Esophagus muscularis mucosa (tissue), 4 donors: Measurements from ENCODE around the gene GPM6B. TPM values are rescaled to one million over a fixed set of nuclear protein-coding genes. Genes with fewer than 3 reads are reported as not detected.

Experiments used
- DNase-seq: peaks from one replicate; pipeline ENCODE4 v3.0.0-alpha.2; 2017; ENCODE audit errors: extremely low spot score
- H3K27ac ChIP-seq, 4 donors: fragments of 200-600 bp; sonication (generic); replicated peaks in 1 of 4; 1 replicate in 3 of 4; 2 replicates in 1 of 4; pipeline ENCODE4 v1.5.1; 2016 to 2019; ENCODE audit warnings: mild to moderate bottlenecking in 1 of 4
- H3K27me3 ChIP-seq, 4 donors: fragments of 200-600 bp; sonication (generic); one replicate each; pipeline versions ENCODE4 v1.5.1 to v1.6.0; 2016 to 2019
- H3K36me3 ChIP-seq, 4 donors: fragments of 200-600 bp; sonication (generic); one replicate each; pipeline ENCODE4 v1.5.1; 2016 to 2019
- H3K4me1 ChIP-seq, 4 donors: fragments of 200-600 bp; sonication (generic); one replicate each; pipeline ENCODE4 v1.5.1; 2016 to 2019
- H3K4me3 ChIP-seq, 4 donors: fragments of 200-600 bp; sonication (generic); 1 replicate in 2 of 4; 2 replicates in 2 of 4; pipeline ENCODE4 v1.5.1; 2016 to 2019; ENCODE audit warnings: mild to moderate bottlenecking in 4 of 4, moderate library complexity in 1 of 4
- H3K9me3 ChIP-seq, 4 donors: fragments of 200-600 bp; sonication (generic); 1 replicate in 3 of 4; 2 replicates in 1 of 4; pipeline ENCODE4 v1.5.1; 2016 to 2019
- EP300 ChIP-seq: sonication (generic); formaldehyde crosslinking; IDR thresholded peaks from one replicate; pipeline ENCODE4 v1.6.1; 2017; ENCODE audit warnings: antibody characterized with exemption
- POLR2A ChIP-seq: fragments of 450-650 bp; IDR thresholded peaks from one replicate; pipeline ENCODE4 v1.6.1; 2017; ENCODE audit warnings: antibody characterized with exemption, moderate library complexity, mild to moderate bottlenecking, low read depth
- POLR2AphosphoS5 ChIP-seq, 2 donors: sonication (generic); formaldehyde crosslinking; IDR thresholded peaks; one replicate each; pipeline ENCODE4 v1.6.1; 2017; ENCODE audit warnings: antibody characterized with exemption in 2 of 2
- WGBS: methylation state at CpG from one replicate; pipeline ENCODE4 v1.1.5; 2018; 5-methylcytosine and 5-hydroxymethylcytosine counted together
- intact Hi-C: fragments of 100-400 bp; cut with DNase I; formaldehyde crosslinking; loops from one replicate; pipeline ENCODE4 v1.15.1; 2023
- total RNA-seq, 4 donors: library from RNA; depleted of rRNA; stranded (reverse); fragments of >200 nt; gene quantifications; one replicate each; pipeline versions ENCODE4 v1.1.0 to v1.2.1, GENCODE V29; 2016
- TF ChIP-seq, protein P1 (sequence below), 3 experiments: fragments of 200-600 bp in 2 of 3; fragments of 450-650 bp in 1 of 3; sonication (generic) in 2 of 3; IDR thresholded peaks; one replicate each; pipeline ENCODE4 v1.5.1; 2017 to 2019; ENCODE audit warnings: antibody characterized with exemption in 3 of 3, mild to moderate bottlenecking in 2 of 3, moderate library complexity in 1 of 3

GPM6B gene
- total RNA-seq, 4 donors from 2014 or later: 33.2 to 57.2 (median 45.2) TPM

DNA sequence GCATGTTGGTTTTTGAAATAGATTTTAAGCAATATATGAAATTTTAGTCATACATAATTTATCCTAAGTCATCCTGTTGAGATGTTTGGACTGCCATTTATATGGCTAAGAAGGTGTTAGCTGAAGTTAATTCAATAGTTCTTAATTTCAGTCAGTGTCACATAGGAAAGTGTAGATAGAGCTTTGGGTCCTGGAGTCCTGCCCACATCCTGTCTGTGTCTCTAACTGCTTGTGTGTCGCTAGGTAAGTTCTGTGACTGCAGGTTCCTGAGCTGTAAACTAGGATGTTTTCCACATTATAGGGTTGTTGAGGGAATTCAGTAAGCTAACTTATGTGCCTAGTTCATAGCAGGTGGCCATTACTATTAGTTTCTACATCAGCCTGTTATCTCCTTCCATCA, 61.6 kb downstream of the GPM6B start:
- WGBS: 100% methylated on average over 1 of the region's 1 CpG
- H3K4me1 ChIP-seq: peaks cover 0 to under 1% (median 0%) of the 10 kb centered on the region in 4 donors
- DNase-seq: no peak
- no peaks in the 10 kb centered on the region for H3K27me3 ChIP-seq
- intact Hi-C loops: no loop called here
- no peak overlapping the region for H3K4me3 ChIP-seq
- H3K36me3 ChIP-seq: peaks cover 0 to 51% (median 33%) of the 10 kb centered on the region in 4 donors
- H3K27ac ChIP-seq: no peak overlapping the region
- no peaks in the 10 kb centered on the region for H3K9me3 ChIP-seq
- TF ChIP-seq, protein P1, sequence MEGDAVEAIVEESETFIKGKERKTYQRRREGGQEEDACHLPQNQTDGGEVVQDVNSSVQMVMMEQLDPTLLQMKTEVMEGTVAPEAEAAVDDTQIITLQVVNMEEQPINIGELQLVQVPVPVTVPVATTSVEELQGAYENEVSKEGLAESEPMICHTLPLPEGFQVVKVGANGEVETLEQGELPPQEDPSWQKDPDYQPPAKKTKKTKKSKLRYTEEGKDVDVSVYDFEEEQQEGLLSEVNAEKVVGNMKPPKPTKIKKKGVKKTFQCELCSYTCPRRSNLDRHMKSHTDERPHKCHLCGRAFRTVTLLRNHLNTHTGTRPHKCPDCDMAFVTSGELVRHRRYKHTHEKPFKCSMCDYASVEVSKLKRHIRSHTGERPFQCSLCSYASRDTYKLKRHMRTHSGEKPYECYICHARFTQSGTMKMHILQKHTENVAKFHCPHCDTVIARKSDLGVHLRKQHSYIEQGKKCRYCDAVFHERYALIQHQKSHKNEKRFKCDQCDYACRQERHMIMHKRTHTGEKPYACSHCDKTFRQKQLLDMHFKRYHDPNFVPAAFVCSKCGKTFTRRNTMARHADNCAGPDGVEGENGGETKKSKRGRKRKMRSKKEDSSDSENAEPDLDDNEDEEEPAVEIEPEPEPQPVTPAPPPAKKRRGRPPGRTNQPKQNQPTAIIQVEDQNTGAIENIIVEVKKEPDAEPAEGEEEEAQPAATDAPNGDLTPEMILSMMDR (IDR thresholded peaks at IDR 0.05): no peak
- TF ChIP-seq POLR2A (no peak), EP300 (no peak), POLR2AphosphoS5 (IDR thresholded peaks at IDR 0.05) (no peak)

DNA sequence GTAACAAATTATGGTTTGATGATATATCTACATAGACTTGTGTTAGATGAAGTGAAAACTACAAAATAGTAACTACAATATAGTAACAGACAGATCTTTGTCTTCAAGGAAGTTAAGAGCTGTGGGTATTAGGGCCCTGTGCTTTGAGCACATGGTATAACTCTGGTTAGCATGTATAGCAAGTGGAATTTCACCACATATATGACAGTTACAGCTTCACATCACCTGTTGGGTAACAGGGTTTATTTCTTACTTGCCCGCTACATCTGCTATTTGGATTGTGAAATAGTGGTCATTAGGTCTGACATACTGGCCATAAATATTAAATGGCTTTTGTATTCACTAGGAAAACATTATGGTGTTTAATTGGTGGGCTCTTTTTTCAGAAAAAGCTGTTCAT, 62.1 kb downstream of the GPM6B start:
- no peak for TF ChIP-seq POLR2AphosphoS5 (IDR thresholded peaks at IDR 0.05)
- WGBS: 83% methylated on average over 1 of the region's 1 CpG
- no peak overlapping the region for H3K4me3 ChIP-seq
- H3K27me3 ChIP-seq: no peaks in the 10 kb centered on the region
- H3K27ac ChIP-seq: no peak overlapping the region
- no peak for DNase-seq
- peaks cover 0 to 47% (median 32%) of the 10 kb centered on the region in 4 donors for H3K36me3 ChIP-seq
- intact Hi-C loops: no loop called here
- H3K9me3 ChIP-seq: no peaks in the 10 kb centered on the region
- no peaks in the 10 kb centered on the region for H3K4me1 ChIP-seq

DNA sequence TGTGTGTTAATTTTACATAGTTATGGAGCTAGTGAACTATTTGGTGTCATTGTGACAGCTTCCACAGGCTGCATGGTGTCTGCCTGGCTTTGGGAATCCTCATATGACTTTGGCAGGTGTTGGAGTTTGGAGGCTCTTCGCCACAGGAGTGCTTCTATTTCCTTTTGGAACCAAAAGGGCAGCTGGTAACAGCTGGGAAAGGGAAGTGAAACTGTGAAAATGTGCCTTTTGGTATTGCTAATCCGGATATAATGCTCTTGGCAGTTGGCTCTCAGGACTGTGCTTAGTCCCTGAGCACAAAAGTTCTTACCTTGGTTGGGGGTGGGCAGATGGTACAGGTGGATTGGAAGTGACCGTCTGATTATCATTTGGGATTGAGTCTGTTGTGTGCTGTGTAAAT, 64.2 kb downstream of the GPM6B start:
- TF ChIP-seq POLR2AphosphoS5 (IDR thresholded peaks at IDR 0.05): no peak
- TF ChIP-seq, protein P1 (IDR thresholded peaks at IDR 0.05): no peak
- no peak for TF ChIP-seq EP300
- no peak for TF ChIP-seq POLR2A
- H3K4me1 ChIP-seq: peaks cover 0 to 6% (median 0%) of the 10 kb centered on the region in 4 donors
- no peaks in the 10 kb centered on the region for H3K27me3 ChIP-seq
- intact Hi-C loops: no loop called here
- peaks cover 0 to 37% (median 26%) of the 10 kb centered on the region in 4 donors for H3K36me3 ChIP-seq
- no peak overlapping the region for H3K27ac ChIP-seq
- no peak for DNase-seq
- H3K4me3 ChIP-seq: no peak overlapping the region
- no peaks in the 10 kb centered on the region for H3K9me3 ChIP-seq
- 67% methylated on average over 3 of the region's 3 CpGs for WGBS

DNA sequence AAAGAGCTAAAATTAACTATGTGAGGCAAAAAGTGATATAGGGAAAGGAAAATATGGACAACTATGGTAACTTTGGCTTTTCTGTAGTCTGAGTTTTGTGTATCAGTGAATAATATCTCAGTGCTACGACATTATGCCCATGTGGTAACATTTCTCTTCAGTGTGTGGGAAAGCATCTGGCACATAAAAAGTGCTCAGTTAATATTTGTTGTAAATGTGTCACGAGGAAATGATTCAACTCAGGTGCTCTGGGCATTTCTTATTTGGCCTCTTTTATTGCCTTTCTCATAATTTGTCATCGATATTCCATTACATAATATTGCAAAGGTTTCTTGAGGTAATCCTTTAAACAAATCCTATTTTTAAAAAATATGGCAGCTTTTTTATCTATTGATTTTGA, 64.8 kb downstream of the GPM6B start:
- WGBS: 85% methylated on average over 3 of the region's 3 CpGs

DNA sequence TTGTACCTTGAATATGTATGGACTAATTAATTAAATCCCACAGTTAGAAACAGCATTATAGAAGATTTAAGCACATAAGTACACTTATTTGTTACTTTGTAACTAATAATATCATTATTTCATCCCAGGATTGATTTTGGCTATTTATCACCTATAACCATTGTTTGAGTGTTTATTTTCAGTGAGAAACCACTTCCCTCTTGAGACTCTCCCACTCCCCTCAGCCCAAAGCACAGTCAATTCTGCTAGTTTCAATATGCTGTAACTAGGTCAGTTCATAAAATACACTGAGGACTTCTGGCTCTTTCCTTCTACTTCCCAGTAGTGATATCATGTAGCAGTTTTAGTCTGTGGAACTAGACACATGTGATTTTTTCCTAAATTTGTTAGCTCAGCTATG, 66.1 kb downstream of the GPM6B start:
- TF ChIP-seq POLR2AphosphoS5 (IDR thresholded peaks at IDR 0.05) (no peak), POLR2A (no peak), EP300 (no peak)
- TF ChIP-seq, protein P1 (IDR thresholded peaks at IDR 0.05): no peak
- H3K36me3 ChIP-seq: peaks cover 0 to 27% (median 24%) of the 10 kb centered on the region in 4 donors
- no peaks in the 10 kb centered on the region for H3K9me3 ChIP-seq
- H3K27me3 ChIP-seq: no peaks in the 10 kb centered on the region
- intact Hi-C loops: no loop called here
- no peak overlapping the region for H3K27ac ChIP-seq
- H3K4me3 ChIP-seq: no peak overlapping the region
- no peak for DNase-seq
- peaks cover 0 to 8% (median 0%) of the 10 kb centered on the region in 4 donors for H3K4me1 ChIP-seq

More for the DNA sequence above, 64.8 kb downstream of the GPM6B start:
- peaks cover 0 to 8% (median 0%) of the 10 kb centered on the region in 4 donors for H3K4me1 ChIP-seq
- TF ChIP-seq POLR2AphosphoS5 (IDR thresholded peaks at IDR 0.05) (no peak), EP300 (no peak), POLR2A (no peak)
- TF ChIP-seq, protein P1 (IDR thresholded peaks at IDR 0.05): no peak
- H3K4me3 ChIP-seq: no peak overlapping the region
- intact Hi-C loops: no loop called here
- no peak overlapping the region for H3K27ac ChIP-seq
- no peaks in the 10 kb centered on the region for H3K9me3 ChIP-seq
- peaks cover 0 to 32% (median 27%) of the 10 kb centered on the region in 4 donors for H3K36me3 ChIP-seq
- DNase-seq: no peak
- H3K27me3 ChIP-seq: no peaks in the 10 kb centered on the region
